GM12878 (cell line): ENCODE data around the gene TRIM7.

Experiments
- FOS ChIP-seq: IDR thresholded peaks from 3 replicates; pipeline ENCODE4 v1.6.1; 2011; ENCODE audit warnings: borderline replicate concordance; ENCODE audit not compliant: insufficient read length; ENCODE audit errors: extremely low read depth
- NBN ChIP-seq: fragments of 450-650 bp; IDR thresholded peaks from 2 replicates; pipeline ENCODE4 v1.6.1; 2016
- NFXL1 ChIP-seq: fragments of 450-650 bp; IDR thresholded peaks from 2 replicates; pipeline ENCODE4 v1.6.1; 2017; ENCODE audit warnings: antibody characterized with exemption, mild to moderate bottlenecking, borderline replicate concordance
- POLR2A ChIP-seq: IDR thresholded peaks from 2 replicates; pipeline ENCODE4 v1.6.1; 2011; ENCODE audit warnings: low read depth, mild to moderate bottlenecking, low read length
- POLR2AphosphoS5 ChIP-seq: IDR thresholded peaks from 2 replicates; pipeline ENCODE4 v1.6.1; 2011; ENCODE audit warnings: mild to moderate bottlenecking, low read length, inconsistent platforms
- SMARCA5 ChIP-seq: fragments of 450-650 bp; IDR thresholded peaks from 2 replicates; pipeline ENCODE4 v1.6.1; 2017; ENCODE audit warnings: mild to moderate bottlenecking
- ZNF274 ChIP-seq: IDR thresholded peaks from one replicate; pipeline ENCODE4 v1.8.0; 2011; ENCODE audit not compliant: insufficient read length, insufficient read depth
- TF ChIP-seq, protein P1 (sequence below): IDR thresholded peaks from 2 replicates; pipeline ENCODE4 v1.6.1; 2012; ENCODE audit warnings: mild to moderate bottlenecking, low read depth, low read length
- TF ChIP-seq, protein P2 (sequence below): fragments of 450-650 bp; IDR thresholded peaks from 2 replicates; pipeline ENCODE4 v1.6.1; 2014; ENCODE audit warnings: mild to moderate bottlenecking
- TF ChIP-seq, protein P3 (sequence below), 3 experiments: IDR thresholded peaks in 2 of 3; conservative IDR thresholded peaks in 1 of 3; 2 replicates each; pipeline ENCODE4 v1.5.1; 2011; ENCODE audit warnings: low read depth in 3 of 3, low read length in 3 of 3, mild to moderate bottlenecking in 3 of 3, control low read depth in 2 of 3, moderate library complexity in 2 of 3, inconsistent platforms in 1 of 3, mixed read lengths in 1 of 3; ENCODE audit not compliant: control insufficient read depth in 2 of 3, insufficient read depth in 1 of 3; ENCODE audit errors: extremely low read depth in 1 of 3
- TF ChIP-seq, protein P4 (sequence below): IDR thresholded peaks from 2 replicates; pipeline ENCODE4 v1.6.1; 2012; ENCODE audit warnings: low read length, inconsistent platforms

DNA sequence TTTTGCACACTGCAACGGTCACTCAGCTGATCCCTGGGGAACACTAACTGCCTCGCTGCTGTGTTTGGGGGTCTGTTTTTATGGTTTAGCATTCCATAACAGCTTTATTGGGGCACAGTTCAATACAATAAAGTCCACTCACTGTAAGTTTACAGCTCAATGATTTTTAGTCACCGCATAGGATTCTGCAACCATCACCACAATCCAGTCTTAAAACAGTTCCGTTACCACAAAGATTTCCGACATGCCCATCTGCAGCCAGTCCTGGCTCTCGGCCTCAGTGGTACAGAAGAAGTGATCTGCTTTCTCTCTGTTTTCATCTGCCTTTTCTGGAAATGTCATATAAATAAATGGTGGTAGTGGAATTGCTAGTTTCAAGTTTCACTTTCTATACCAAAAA, 34.0 kb downstream of the TRIM7 start:
- TF ChIP-seq NBN = no peak
- no peak for TF ChIP-seq FOS
- TF ChIP-seq, protein P1, sequence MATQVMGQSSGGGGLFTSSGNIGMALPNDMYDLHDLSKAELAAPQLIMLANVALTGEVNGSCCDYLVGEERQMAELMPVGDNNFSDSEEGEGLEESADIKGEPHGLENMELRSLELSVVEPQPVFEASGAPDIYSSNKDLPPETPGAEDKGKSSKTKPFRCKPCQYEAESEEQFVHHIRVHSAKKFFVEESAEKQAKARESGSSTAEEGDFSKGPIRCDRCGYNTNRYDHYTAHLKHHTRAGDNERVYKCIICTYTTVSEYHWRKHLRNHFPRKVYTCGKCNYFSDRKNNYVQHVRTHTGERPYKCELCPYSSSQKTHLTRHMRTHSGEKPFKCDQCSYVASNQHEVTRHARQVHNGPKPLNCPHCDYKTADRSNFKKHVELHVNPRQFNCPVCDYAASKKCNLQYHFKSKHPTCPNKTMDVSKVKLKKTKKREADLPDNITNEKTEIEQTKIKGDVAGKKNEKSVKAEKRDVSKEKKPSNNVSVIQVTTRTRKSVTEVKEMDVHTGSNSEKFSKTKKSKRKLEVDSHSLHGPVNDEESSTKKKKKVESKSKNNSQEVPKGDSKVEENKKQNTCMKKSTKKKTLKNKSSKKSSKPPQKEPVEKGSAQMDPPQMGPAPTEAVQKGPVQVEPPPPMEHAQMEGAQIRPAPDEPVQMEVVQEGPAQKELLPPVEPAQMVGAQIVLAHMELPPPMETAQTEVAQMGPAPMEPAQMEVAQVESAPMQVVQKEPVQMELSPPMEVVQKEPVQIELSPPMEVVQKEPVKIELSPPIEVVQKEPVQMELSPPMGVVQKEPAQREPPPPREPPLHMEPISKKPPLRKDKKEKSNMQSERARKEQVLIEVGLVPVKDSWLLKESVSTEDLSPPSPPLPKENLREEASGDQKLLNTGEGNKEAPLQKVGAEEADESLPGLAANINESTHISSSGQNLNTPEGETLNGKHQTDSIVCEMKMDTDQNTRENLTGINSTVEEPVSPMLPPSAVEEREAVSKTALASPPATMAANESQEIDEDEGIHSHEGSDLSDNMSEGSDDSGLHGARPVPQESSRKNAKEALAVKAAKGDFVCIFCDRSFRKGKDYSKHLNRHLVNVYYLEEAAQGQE = no peak
- TF ChIP-seq, protein P2, sequence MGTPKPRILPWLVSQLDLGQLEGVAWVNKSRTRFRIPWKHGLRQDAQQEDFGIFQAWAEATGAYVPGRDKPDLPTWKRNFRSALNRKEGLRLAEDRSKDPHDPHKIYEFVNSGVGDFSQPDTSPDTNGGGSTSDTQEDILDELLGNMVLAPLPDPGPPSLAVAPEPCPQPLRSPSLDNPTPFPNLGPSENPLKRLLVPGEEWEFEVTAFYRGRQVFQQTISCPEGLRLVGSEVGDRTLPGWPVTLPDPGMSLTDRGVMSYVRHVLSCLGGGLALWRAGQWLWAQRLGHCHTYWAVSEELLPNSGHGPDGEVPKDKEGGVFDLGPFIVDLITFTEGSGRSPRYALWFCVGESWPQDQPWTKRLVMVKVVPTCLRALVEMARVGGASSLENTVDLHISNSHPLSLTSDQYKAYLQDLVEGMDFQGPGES = no peak
- TF ChIP-seq SMARCA5 = no peak
- TF ChIP-seq, protein P3, sequence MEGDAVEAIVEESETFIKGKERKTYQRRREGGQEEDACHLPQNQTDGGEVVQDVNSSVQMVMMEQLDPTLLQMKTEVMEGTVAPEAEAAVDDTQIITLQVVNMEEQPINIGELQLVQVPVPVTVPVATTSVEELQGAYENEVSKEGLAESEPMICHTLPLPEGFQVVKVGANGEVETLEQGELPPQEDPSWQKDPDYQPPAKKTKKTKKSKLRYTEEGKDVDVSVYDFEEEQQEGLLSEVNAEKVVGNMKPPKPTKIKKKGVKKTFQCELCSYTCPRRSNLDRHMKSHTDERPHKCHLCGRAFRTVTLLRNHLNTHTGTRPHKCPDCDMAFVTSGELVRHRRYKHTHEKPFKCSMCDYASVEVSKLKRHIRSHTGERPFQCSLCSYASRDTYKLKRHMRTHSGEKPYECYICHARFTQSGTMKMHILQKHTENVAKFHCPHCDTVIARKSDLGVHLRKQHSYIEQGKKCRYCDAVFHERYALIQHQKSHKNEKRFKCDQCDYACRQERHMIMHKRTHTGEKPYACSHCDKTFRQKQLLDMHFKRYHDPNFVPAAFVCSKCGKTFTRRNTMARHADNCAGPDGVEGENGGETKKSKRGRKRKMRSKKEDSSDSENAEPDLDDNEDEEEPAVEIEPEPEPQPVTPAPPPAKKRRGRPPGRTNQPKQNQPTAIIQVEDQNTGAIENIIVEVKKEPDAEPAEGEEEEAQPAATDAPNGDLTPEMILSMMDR (IDR thresholded peaks at IDR 0.05 in 2 of 3, conservative IDR thresholded peaks at IDR 0.05 in 1 of 3; ENCODE audit: control insufficient read depth in 2 of 3, extremely low read depth in 1 of 3, insufficient read depth in 1 of 3, low read depth in 3 of 3, low read length in 3 of 3) = no peak
- TF ChIP-seq NFXL1 = no peak
- TF ChIP-seq POLR2A = no peak
- TF ChIP-seq ZNF274 = no peak
- TF ChIP-seq, protein P4, sequence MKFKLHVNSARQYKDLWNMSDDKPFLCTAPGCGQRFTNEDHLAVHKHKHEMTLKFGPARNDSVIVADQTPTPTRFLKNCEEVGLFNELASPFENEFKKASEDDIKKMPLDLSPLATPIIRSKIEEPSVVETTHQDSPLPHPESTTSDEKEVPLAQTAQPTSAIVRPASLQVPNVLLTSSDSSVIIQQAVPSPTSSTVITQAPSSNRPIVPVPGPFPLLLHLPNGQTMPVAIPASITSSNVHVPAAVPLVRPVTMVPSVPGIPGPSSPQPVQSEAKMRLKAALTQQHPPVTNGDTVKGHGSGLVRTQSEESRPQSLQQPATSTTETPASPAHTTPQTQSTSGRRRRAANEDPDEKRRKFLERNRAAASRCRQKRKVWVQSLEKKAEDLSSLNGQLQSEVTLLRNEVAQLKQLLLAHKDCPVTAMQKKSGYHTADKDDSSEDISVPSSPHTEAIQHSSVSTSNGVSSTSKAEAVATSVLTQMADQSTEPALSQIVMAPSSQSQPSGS = no peak
- no peak for TF ChIP-seq POLR2AphosphoS5
